HG02763 (cell line): Measurements from ENCODE around the gene ADAMTS17.

ENCODE experiments used
- ATAC-seq: cut with Tn5 transposase; IDR thresholded peaks from one replicate; pipeline ENCODE4 v1.9.1; 2021; ENCODE audit warnings: mild to moderate bottlenecking, moderate library complexity; ENCODE audit not compliant: unreplicated experiment

Gene ADAMTS17, protein sequence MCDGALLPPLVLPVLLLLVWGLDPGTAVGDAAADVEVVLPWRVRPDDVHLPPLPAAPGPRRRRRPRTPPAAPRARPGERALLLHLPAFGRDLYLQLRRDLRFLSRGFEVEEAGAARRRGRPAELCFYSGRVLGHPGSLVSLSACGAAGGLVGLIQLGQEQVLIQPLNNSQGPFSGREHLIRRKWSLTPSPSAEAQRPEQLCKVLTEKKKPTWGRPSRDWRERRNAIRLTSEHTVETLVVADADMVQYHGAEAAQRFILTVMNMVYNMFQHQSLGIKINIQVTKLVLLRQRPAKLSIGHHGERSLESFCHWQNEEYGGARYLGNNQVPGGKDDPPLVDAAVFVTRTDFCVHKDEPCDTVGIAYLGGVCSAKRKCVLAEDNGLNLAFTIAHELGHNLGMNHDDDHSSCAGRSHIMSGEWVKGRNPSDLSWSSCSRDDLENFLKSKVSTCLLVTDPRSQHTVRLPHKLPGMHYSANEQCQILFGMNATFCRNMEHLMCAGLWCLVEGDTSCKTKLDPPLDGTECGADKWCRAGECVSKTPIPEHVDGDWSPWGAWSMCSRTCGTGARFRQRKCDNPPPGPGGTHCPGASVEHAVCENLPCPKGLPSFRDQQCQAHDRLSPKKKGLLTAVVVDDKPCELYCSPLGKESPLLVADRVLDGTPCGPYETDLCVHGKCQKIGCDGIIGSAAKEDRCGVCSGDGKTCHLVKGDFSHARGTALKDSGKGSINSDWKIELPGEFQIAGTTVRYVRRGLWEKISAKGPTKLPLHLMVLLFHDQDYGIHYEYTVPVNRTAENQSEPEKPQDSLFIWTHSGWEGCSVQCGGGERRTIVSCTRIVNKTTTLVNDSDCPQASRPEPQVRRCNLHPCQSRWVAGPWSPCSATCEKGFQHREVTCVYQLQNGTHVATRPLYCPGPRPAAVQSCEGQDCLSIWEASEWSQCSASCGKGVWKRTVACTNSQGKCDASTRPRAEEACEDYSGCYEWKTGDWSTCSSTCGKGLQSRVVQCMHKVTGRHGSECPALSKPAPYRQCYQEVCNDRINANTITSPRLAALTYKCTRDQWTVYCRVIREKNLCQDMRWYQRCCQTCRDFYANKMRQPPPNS

DNA sequence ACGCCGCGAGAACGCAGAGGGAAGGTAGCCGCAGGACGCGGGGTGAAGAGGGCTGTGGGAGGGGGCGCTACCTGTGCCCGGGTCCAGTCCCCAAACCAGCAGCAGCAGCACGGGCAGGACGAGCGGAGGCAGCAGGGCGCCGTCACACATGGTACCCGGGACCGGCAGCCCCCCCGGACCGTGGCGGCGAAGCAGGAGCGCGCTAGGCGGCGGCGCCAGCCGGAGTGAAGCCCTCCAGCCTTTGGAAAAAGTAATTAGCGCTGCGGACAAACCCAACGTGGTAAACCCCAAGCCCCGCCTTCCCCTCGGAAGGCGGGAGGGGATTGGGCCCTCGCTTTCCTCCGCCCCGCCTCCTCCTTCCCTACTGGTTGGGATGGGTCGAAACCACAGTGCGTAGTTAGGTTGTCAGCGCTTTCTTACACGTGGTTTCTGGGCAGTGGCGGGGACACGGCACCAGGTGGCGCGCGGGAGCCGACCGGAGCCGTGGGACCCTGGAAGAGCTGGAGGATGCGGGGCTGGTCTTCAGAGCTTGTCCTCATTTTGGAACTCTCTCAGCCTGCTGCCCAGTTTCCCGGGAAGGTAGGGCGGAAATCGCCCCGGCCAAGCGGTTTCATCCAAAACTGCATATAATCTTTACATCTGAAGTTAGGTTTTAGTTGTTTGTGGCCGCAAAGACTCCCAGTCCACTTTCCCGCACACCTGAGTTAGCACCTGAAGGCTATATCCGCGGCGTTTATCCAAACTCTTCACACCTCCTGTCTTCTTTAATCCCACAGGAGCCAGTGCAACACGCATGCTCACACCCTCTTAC is at the start of gene ADAMTS17:
Gene ADAMTS17, minus strand, starts transcription at position 226 of the 811 bp plus-strand sequence. Its CDS starts 76 bp downstream, at position 150.
- peak; percentile 87 for ATAC-seq

DNA sequence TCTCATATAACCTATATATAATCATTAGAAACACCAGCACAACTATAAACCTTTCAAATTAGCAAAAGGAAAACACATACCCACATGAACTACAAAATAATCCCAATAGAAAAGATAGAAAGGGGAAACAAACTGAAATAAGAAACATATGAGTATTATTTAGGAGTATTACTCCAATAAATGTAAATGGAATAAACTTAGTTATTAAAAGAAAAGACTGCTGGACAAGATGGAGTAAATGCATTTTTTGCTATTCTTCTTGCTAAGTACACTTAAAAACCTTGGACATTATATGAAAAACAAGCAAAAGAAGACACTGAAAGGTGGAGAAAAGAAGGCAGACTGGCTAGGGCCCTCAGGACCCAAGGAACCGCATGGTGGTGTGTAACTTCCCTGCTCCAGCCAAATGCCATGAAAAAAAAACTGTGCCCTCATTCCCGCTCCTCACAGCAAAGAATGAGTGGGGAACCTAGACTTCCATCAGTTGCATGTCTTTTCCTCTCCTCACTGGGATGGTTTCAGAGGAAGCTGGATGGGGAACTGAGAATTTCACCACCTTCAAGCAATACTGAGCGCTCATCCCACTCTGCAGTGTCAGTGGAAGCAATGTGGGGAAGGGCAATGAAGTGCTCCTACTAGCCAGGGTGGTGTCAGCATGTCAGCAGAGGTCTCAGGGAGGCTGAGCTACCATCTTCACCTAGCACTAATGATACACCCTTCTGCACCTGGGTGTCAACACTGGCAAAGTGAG is 43.7 kb upstream of the ADAMTS17 start:
- ATAC-seq, result no peak

DNA sequence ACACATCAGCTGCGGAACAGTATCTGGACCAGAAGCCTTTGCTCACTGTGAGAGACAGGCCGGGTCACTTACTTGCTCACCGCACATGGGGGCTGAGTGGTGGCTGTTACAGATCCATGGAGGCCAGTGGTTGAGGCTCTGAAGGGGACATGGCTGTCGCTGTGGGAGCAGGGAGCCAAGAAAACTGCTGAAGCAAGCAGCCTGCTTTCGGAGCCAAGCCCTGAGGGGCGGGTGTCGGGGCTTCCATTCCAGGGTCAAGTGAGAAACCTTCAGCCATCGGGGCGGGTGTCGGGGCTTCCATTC is 42.3 kb upstream of the ADAMTS17 start:
- ATAC-seq, result no peak

DNA sequence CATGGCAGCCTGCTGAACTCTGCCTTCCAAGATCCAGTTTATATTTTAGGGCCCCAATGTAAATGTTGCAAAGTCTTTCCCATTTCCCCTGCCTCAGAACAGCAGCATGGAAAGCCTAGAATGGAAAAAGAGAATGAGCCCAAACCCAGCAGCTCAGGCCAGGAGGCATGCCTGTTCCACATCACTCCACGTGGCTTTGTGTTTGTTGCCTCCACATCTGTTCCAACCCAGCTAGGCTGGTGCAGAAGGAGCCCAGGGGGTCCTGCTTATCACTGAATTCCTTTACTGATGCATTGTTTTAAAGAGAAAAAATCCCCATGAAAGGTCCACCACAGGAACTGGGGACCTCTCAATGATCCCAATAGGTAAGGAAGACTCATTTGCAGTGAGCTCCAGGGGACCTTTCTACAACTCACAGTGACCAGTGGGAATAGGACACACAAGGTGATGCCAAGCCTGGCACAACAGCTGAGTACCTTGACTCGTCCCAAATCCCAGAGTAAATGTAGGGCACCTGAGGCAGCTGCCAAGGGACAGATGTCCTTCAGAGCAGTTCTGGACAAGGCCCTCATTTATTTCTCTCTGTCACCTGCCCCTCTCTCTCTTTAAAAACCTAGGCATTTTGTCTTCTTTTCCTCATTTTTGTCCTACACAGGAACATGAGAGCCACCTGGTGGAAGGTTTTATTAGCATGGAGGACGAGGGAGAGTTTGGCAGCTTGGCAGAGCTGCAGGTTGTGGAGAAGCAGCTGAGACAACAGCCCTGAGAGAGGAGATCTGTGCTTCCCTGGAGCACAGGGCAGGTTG is 41.7 kb upstream of the ADAMTS17 start:
- no peak for ATAC-seq

DNA sequence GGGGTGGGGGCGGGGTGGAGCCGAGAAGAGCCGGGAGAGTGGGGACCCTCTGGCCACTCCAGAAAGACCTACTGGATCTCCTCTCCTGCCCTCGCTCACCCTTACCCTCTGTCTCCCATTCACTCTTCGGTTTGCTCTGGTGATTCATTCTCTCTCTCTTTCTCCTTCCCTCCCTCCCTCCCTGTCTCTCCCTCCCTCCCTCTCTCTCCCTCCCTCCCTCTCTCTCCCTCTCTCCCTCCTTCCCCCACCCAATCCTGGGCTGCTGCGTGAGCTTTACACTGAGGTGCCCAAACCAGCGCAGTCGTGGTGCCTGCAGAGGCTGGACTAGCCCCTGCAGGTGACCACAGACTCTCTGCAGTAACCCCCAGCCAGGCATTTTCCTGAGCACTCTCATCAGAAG is 32.2 kb upstream of the ADAMTS17 start:
- ATAC-seq, result no peak

GRCh38 chr15:100373120-100373896 is 31.5 kb upstream of the ADAMTS17 start:
- ATAC-seq, result no peak

GRCh38 chr15:100372739-100373119 is 31.0 kb upstream of the ADAMTS17 start:
- ATAC-seq, result no peak

- ATAC-seq, result no peak
Measured at GRCh38 chr15:100355342-100355741, 13.6 kb upstream of the ADAMTS17 start.

DNA sequence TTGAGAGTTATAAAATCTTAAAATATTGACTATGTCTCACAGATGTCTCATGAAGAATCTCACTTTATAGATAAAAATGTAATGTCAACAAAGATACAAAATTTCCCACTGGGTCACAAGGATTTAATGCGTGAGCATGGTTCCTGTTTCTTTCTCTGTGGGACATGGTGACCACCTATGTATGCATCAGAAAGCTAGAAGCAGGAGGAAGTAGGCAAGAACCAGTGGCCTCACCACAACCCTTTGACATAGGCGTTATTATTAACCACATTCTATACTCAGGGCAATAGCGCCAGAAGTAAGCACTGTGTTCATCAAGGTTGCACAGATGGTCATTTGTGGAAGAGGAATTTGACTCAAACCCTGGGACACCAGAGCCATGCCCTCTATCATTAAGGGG is 11.7 kb upstream of the ADAMTS17 start:
- ATAC-seq, result no peak

GRCh38 chr15:100350434-100351226 is 8.9 kb upstream of the ADAMTS17 start:
- no peak for ATAC-seq

DNA sequence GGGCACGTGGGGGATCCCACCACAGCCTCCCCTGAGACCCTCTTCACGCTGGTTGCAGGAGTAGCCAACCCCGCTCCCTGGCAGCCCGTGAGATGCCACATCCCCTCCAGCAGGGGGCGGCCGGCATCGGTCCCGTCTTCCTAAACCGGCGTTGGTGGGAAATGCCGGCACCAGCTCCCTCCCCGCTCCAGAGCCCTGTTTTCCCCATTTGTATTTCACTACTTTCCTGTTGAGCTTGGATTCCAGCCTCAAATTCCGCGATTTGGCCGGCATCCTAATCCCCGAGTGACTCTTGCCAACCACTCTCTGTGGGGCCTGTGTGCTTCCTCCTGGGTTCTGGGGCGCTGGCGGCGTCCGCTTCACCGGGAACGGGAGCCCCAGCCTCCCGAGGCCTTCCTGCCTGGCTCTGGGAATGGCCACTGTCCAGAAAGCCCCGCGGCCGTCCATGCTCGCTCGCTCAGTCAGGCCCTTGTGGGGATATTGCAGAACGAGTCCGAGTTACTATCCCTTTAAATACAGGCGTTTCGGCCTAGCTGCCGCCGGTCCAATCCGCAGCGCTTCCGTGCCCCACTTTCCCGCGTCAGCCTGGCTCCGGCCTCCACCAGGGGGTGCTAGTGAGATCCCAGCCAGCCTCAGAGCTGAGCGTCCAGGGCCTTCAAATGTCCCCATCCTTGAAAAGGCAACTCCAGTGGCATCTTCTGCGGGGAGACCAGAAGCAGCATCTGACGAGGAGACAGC is 8.1 kb upstream of the ADAMTS17 start:
- ATAC-seq, result peak; percentile 90

- no peak for ATAC-seq
Measured at GRCh38 chr15:100349321-100349695, 7.5 kb upstream of the ADAMTS17 start.

DNA sequence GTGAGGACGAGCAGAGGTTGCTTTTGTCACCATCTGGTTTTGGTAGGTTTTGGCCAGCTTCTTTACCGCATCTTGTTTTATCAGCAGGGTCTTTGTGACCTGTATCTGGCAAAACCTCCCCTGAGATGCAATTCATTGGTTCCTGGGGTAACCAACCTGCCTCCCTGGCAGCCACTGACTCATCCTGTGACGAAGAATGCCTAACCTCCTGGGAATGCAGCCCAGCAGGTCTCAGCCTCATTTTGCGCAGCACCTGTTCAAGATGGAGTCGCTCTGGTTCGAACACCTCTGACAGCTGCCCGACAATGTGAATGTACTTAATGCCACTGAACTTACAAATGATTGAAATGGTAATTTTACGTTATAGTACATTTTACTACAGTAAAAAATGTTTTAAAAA is 6.8 kb upstream of the ADAMTS17 start:
- no peak for ATAC-seq

DNA sequence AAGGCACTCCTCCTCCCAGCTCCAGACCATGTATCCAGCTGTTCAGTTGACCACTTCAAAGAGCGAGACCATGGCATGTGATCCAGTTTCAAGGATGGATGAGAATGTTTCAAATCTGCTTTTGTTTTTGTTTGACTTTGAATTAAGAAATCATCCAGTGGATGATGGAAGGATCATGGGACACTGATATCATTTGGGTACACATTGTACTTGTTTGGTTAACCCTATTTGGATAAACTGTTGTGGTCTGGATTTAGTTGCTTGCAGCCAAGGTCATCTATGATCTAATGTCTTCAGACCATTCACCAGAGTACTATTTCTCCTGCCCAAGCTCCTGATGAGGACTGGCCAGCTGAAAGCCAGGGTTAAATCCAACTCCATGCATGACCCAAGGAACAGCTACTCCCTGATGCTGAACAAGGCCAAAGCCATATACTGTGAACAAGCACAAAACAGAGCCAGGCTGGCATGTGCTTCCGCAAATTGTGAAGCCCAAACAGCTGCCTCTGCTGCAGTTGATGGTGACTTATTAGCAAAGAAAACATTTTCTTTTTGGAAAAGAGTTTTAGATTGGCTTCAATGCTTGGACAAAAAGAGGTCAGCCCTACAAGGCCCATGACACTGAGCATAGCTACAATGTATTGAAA is 5.2 kb upstream of the ADAMTS17 start:
- ATAC-seq, result no peak

- ATAC-seq, result no peak
Measured at GRCh38 chr15:100345438-100345837, 3.7 kb upstream of the ADAMTS17 start.

DNA sequence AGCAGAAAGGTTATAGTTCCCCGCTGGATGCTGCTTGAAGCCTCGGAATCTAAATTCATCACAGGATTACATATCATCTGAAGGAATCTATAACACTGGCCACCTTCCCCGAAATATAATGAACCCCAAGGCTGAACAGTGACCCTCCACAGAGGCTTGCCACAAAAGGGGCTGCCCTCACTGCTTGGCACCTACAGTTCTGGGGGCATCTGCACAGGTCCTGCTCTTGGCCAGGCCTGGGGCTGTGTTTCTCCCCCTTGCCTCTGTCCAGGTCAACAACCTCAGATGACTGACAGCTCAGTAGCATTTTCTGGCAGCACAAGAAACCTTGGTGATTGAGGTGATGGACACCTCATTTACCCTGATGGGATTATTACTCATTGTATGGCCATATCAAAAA is 1.5 kb upstream of the ADAMTS17 start:
- no peak for ATAC-seq
